IgD-negative memory B cell (primary cell): ENCODE data around the gene MED15. TPM values are rescaled to one million over a fixed set of nuclear protein-coding genes. Genes with fewer than 3 reads are reported as not detected.
A peak's percentile ranks its signal among the peaks of the same experiment; 100 is the strongest.

Source experiments
- H3K27ac Mint-ChIP-seq, 3 donors: one replicate each; pipeline ENCODE4 v1.8.0; 2020 to 2022; ENCODE audit warnings: mild to moderate bottlenecking in 3 of 3, mixed read lengths in 3 of 3, moderate library complexity in 1 of 3
- H3K27me3 Mint-ChIP-seq: one replicate; pipeline ENCODE4 v1.8.0; 2021; ENCODE audit warnings: mixed read lengths
- H3K36me3 Mint-ChIP-seq: one replicate; pipeline ENCODE4 v1.8.0; 2020; ENCODE audit warnings: mild to moderate bottlenecking, mixed read lengths
- H3K4me1 Mint-ChIP-seq, 3 donors: one replicate each; pipeline ENCODE4 v1.8.0; 2020 to 2022; ENCODE audit warnings: mixed read lengths in 3 of 3, mild to moderate bottlenecking in 1 of 3
- H3K4me3 Mint-ChIP-seq, 4 donors: one replicate each; pipeline ENCODE4 v1.8.0; 2020 to 2022; ENCODE audit warnings: mild to moderate bottlenecking in 4 of 4, mixed read lengths in 4 of 4, moderate library complexity in 3 of 4
- H3K9me3 Mint-ChIP-seq, 3 donors: one replicate each; pipeline ENCODE4 v1.8.0; 2020 to 2021; ENCODE audit warnings: mixed read lengths in 3 of 3, mild to moderate bottlenecking in 1 of 3
- polyA plus RNA-seq: library from polyadenylated mRNA; unstranded; fragments of 300-500 nt; fragmentation: Illumina TruSeq; gene quantifications from one replicate; pipeline ENCODE4 v1.2.3, GENCODE V29; 2021

Gene MED15
- polyA plus RNA-seq, 1 donor from 2014 or later = 50.2 TPM

GRCh38 chr22:20580611-20581502 is 73.4 kb downstream of the MED15 start:
- H3K27me3 Mint-ChIP-seq = no peaks in the 10 kb centered on the region
- peaks cover 0 to 5% (median 2%) of the 10 kb centered on the region in 3 donors for H3K4me1 Mint-ChIP-seq
- H3K4me3 Mint-ChIP-seq = no peak overlapping the region
- H3K9me3 Mint-ChIP-seq = no peaks in the 10 kb centered on the region
- H3K36me3 Mint-ChIP-seq = peaks cover 2% of the 10 kb centered on the region
- H3K27ac Mint-ChIP-seq = no peak overlapping the region

- Mint-ChIP-seq H3K27me3 (no peaks in the 10 kb centered on the region), H3K9me3 (no peaks in the 10 kb centered on the region), H3K27ac (no peak overlapping the region), H3K4me3 (no peak overlapping the region), H3K36me3 (peaks cover 2% of the 10 kb centered on the region), H3K4me1 (peaks cover 0 to 1% (median under 1%) of the 10 kb centered on the region in 3 donors)
Observed at GRCh38 chr22:20581503-20582170, 74.2 kb downstream of the MED15 start.

DNA sequence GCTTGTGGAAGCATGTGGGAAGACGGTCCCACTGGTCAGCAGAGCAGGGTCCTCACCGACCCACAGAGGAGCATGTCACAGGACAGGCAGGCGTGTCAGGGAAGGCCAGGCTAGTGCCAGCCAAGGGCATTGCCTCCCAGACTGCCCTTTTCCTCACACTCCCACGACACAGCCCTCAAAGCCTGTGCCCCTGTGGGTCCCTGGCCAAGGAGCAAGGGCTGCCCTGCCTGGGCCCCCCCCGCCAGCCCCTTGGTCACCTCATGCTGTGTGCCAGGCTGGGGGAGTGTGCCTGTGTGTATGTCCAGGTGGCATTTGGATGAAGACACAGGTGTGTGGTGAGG is 74.7 kb downstream of the MED15 start:
- no peak overlapping the region for H3K27ac Mint-ChIP-seq
- H3K4me1 Mint-ChIP-seq = no peaks in the 10 kb centered on the region
- H3K9me3 Mint-ChIP-seq = no peaks in the 10 kb centered on the region
- no peak overlapping the region for H3K4me3 Mint-ChIP-seq
- H3K36me3 Mint-ChIP-seq = peaks cover 2% of the 10 kb centered on the region
- no peaks in the 10 kb centered on the region for H3K27me3 Mint-ChIP-seq

DNA sequence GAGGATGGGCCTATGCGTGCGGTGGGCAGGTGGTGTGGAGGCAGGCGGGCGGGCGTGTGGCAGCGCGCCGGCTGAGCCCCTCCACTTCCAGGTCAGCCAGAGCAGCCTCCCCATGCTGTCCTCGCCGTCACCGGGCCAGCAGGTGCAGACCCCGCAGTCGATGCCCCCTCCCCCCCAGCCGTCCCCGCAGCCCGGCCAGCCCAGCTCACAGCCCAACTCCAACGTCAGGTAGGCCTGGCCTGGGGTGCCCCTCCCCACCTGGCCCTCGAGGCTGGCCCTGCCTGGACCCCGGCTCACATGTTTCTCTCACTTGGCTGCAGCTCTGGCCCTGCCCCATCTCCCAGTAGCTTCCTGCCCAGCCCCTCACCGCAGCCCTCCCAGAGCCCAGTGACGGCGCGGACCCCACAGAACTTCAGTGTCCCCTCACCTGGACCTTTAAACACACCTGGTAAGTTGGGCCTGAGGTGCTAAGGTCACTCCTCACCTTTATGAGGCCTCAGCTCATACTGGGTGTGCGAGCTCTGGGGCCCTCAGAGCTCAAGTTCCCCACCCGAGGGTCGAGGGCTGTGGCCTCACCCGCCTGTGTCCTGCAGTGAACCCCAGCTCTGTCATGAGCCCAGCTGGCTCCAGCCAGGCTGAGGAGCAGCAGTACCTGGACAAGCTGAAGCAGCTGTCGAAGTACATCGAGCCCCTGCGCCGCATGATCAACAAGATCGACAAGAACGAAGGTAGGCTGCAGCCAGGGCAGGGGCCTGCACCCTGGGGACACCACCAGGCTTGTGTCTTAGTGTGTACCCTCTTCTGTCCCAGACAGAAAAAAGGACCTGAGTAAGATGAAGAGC is 75.3 kb downstream of the MED15 start:
- Mint-ChIP-seq H3K4me1 (no peaks in the 10 kb centered on the region), H3K4me3 (no peak overlapping the region), H3K27ac (no peak overlapping the region), H3K9me3 (no peaks in the 10 kb centered on the region), H3K27me3 (no peaks in the 10 kb centered on the region), H3K36me3 (peaks cover 2% of the 10 kb centered on the region)

GRCh38 chr22:20583471-20583922 is 76.1 kb downstream of the MED15 start:
- Mint-ChIP-seq H3K9me3 (no peaks in the 10 kb centered on the region), H3K27me3 (no peaks in the 10 kb centered on the region), H3K36me3 (peaks cover 2% of the 10 kb centered on the region), H3K27ac (peak overlapping the region in 1 of 3 donors; percentile 57), H3K4me3 (no peak overlapping the region), H3K4me1 (no peaks in the 10 kb centered on the region)

DNA sequence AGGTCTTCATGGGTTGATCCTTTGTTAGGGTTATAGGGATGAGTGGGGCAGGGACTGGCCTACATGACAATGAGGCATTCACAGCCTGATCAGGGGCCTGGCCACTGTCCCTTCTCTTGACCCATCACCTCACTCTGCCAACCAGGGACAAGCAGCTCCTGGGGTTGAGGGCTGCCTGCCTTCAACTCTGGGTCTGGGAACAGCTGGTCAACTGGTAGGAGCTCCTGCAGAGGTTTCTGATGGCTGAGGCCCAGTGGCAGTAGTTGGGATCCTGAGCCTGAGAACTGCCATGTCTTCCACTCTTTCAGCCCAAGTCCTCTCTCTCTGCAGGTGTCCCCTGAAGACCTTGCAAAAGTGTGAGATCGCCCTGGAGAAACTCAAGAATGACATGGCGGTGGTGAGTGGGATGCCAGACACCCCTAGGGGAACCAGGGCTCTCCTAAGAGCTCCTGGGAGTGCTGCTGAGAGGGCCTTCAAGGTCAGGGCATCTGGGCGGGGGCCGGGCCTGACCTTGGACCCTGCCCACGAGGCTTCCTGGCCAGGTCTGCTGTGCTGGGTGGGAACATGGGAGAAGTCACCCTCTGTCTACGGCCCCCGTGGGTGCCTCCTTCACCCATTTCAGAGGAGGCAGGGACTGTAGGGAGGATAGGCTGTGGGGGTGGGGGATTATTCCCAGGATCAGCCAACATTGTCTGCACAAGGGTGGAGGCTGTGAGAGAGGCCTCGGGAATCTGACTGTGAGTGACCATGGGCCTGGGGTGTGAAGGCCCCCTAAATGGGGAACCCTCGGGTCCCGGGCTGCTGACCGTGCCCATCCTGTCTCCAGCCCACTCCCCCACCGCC is 76.8 kb downstream of the MED15 start:
- Mint-ChIP-seq H3K36me3 (peaks cover 2% of the 10 kb centered on the region), H3K4me1 (no peaks in the 10 kb centered on the region), H3K27ac (peak overlapping the region in 1 of 3 donors; percentile 57), H3K4me3 (no peak overlapping the region), H3K27me3 (no peaks in the 10 kb centered on the region), H3K9me3 (no peaks in the 10 kb centered on the region)

DNA sequence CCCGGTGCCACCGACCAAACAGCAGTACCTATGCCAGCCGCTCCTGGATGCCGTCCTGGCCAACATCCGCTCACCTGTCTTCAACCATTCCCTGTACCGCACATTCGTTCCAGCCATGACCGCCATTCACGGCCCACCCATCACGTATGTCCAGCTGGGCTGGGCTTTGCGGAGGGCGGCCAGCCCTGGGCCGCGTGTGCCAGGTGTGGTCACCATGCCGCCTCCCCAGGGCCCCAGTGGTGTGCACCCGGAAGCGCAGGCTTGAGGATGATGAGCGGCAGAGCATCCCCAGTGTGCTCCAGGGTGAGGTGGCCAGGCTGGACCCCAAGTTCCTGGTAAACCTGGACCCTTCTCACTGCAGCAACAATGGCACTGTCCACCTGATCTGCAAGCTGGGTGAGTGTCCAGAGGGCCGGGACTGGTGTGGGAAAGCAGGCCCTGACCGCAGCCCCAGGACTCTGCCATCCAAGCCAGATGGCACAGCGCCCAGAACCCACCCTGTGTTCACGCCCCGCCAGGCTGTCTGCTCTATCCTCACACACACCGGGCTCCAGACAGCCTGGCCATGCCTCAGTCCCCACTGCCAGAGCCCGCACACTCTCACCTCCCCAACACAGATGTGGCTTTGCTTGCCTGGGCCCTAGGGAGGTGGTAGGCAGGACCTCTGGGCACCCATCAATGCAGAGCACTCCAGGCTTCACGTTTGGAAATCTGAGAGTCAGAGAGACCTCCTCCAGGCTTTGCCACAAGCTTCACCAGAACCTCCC is 77.6 kb downstream of the MED15 start:
- Mint-ChIP-seq H3K4me3 (no peak overlapping the region), H3K27me3 (no peaks in the 10 kb centered on the region), H3K9me3 (no peaks in the 10 kb centered on the region), H3K36me3 (peaks cover 2% of the 10 kb centered on the region), H3K27ac (no peak overlapping the region), H3K4me1 (no peaks in the 10 kb centered on the region)

GRCh38 chr22:20585639-20586402 is 78.4 kb downstream of the MED15 start:
- Mint-ChIP-seq H3K36me3 (no peaks in the 10 kb centered on the region), H3K27ac (no peak overlapping the region), H3K4me3 (no peak overlapping the region), H3K9me3 (no peaks in the 10 kb centered on the region), H3K27me3 (no peaks in the 10 kb centered on the region), H3K4me1 (no peaks in the 10 kb centered on the region)

DNA sequence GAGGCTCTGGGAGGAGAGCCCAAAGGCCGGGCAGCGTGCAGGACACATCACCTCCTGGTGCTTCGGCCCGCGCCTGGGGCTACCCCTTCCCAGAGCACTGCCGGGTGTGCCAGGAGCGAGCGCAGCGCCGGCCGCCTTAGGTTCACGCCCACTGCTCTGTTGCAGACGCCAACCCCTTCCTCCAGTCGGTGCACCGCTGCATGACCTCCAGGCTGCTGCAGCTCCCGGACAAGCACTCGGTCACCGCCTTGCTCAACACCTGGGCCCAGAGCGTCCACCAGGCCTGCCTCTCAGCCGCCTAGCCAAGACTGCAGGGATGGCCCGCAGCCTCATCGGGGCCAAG is 79.0 kb downstream of the MED15 start:
- Mint-ChIP-seq H3K9me3 (no peaks in the 10 kb centered on the region), H3K27me3 (no peaks in the 10 kb centered on the region), H3K36me3 (no peaks in the 10 kb centered on the region), H3K27ac (peak overlapping the region in 1 of 3 donors; percentile 46), H3K4me1 (no peaks in the 10 kb centered on the region), H3K4me3 (no peak overlapping the region)

DNA sequence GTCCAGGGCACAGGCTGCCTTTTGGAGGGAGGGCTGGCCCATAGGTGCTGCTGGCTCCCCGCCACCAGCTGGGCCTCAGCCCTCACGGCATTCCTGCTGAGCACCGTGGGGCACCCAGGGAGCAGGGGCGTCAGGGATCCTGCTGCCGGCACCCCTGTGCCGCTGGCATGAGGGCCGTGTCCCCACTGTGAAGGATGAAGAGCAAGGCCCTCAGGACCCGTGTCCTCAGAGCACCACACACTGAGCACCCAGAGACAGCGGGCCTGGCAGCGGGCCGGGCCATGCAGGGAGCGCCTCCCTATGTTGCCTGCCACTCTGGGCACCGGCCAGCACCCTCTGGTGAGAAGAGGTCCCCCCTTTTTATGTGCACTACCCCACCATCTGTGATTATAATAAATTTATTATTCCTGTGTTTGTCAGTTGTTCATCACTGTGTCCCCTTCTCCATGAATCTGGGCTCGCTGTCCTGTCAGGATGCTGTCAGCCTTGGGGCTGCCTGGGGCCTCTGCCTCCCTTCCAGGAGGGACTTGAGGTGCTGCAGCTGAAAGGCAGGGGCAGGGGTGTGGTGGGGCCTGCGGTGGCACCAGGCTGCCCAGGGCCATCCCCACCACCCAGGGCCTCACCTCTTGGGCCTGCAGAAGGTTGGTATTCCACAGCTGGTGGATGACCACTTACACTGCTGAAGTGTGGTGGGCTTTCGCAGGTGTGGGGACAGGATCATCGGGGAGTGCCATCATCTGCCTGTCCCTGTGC is 80.0 kb downstream of the MED15 start:
- H3K4me1 Mint-ChIP-seq = no peaks in the 10 kb centered on the region
- no peak overlapping the region for H3K4me3 Mint-ChIP-seq
- H3K27ac Mint-ChIP-seq = no peak overlapping the region
- H3K36me3 Mint-ChIP-seq = no peaks in the 10 kb centered on the region
- H3K9me3 Mint-ChIP-seq = no peaks in the 10 kb centered on the region
- no peaks in the 10 kb centered on the region for H3K27me3 Mint-ChIP-seq

- Mint-ChIP-seq H3K27me3 (no peaks in the 10 kb centered on the region), H3K9me3 (no peaks in the 10 kb centered on the region), H3K27ac (no peak overlapping the region)
Observed at GRCh38 chr22:20588092-20588842, 80.9 kb downstream of the MED15 start.

GRCh38 chr22:20588843-20589581 is 81.6 kb downstream of the MED15 start:
- H3K36me3 Mint-ChIP-seq = no peaks in the 10 kb centered on the region
- H3K4me1 Mint-ChIP-seq = no peaks in the 10 kb centered on the region
- no peaks in the 10 kb centered on the region for H3K9me3 Mint-ChIP-seq
- H3K4me3 Mint-ChIP-seq = no peak overlapping the region
- H3K27me3 Mint-ChIP-seq = no peaks in the 10 kb centered on the region
- no peak overlapping the region for H3K27ac Mint-ChIP-seq

More at GRCh38 chr22:20588092-20588842, 80.9 kb downstream of the MED15 start:
- Mint-ChIP-seq H3K4me3 (no peak overlapping the region), H3K4me1 (no peaks in the 10 kb centered on the region), H3K36me3 (no peaks in the 10 kb centered on the region)
